Stomach (tissue), 9 donors: ENCODE data around the gene TMEM88. TPM values are rescaled to one million over a fixed set of nuclear protein-coding genes. Genes with fewer than 3 reads are reported as not detected.

Experiments
- DNase-seq, 2 donors: peaks; one replicate each; pipeline versions ENCODE4 v3.0.0 to v3.0.0-alpha.2; 2013 to 2019
- H3K27ac ChIP-seq, 5 donors: fragments of 200-600 bp in 4 of 5; sonication (generic) in 4 of 5; one replicate each; pipeline ENCODE4 v1.5.1; 2013 to 2019; ENCODE audit warnings: mild to moderate bottlenecking in 1 of 5, moderate library complexity in 1 of 5
- H3K27me3 ChIP-seq, 3 donors: fragments of 200-600 bp; sonication (generic); one replicate each; pipeline ENCODE4 v1.5.1; 2017 to 2019; ENCODE audit warnings: mixed run types in 1 of 3
- H3K36me3 ChIP-seq, 4 donors: fragments of 200-600 bp; sonication (generic); 1 replicate in 3 of 4; 2 replicates in 1 of 4; pipeline ENCODE4 v1.5.1; 2016 to 2019
- H3K4me1 ChIP-seq, 4 donors: fragments of 200-600 bp; sonication (generic); one replicate each; pipeline ENCODE4 v1.5.1; 2016 to 2019
- H3K4me3 ChIP-seq, 4 donors: fragments of 200-600 bp; sonication (generic) in 3 of 4; one replicate each; pipeline ENCODE4 v1.5.1; 2016 to 2019; ENCODE audit warnings: mild to moderate bottlenecking in 1 of 4
- H3K9me3 ChIP-seq, 4 donors: fragments of 200-600 bp; sonication (generic); one replicate each; pipeline ENCODE4 v1.5.1; 2016 to 2019
- EP300 ChIP-seq: sonication (generic); formaldehyde crosslinking; IDR thresholded peaks from one replicate; pipeline ENCODE4 v1.6.1; 2017; ENCODE audit warnings: antibody characterized with exemption
- POLR2A ChIP-seq, 4 donors: fragments of 450-650 bp; IDR thresholded peaks; one replicate each; pipeline ENCODE4 v1.6.1; 2016; ENCODE audit warnings: antibody characterized with exemption in 4 of 4, control low read depth in 2 of 4, mild to moderate bottlenecking in 1 of 4, moderate library complexity in 1 of 4
- POLR2AphosphoS5 ChIP-seq, 3 donors: sonication (generic); formaldehyde crosslinking; IDR thresholded peaks; one replicate each; pipeline ENCODE4 v1.6.1; 2016; ENCODE audit warnings: antibody characterized with exemption in 3 of 3
- WGBS, 5 donors: extraction: QIAGEN DNeasy Blood & Tissue Kit in 3 of 5; methylation state at CpG; one replicate each; pipeline versions ENCODE4 v1.1.5 to v1.1.7; 2013 to 2018; 5-methylcytosine and 5-hydroxymethylcytosine counted together
- intact Hi-C: fragments of 100-400 bp; cut with DNase I; formaldehyde crosslinking; loops from one replicate; pipeline ENCODE4 v1.15.1; 2023; ENCODE audit warnings: low total_unique reads
- polyA plus RNA-seq, 3 donors: library from polyadenylated mRNA; stranded (reverse); fragments of 200-250 nt; gene quantifications; one replicate each; pipeline ENCODE4 v1.2.3, GENCODE V29; 2013
- total RNA-seq, 5 donors: library from RNA; depleted of rRNA; stranded (reverse); fragments of >200 nt; gene quantifications; one replicate each; pipeline versions ENCODE4 v1.1.0 to v1.2.3, GENCODE V29; 2014 to 2016
- TF ChIP-seq, protein P1 (sequence below), 7 experiments: fragments of 450-650 bp in 4 of 7; fragments of 200-600 bp in 3 of 7; sonication (generic) in 3 of 7; IDR thresholded peaks; one replicate each; pipeline ENCODE4 v1.5.1; 2016 to 2019; ENCODE audit warnings: antibody characterized with exemption in 7 of 7, control low read depth in 2 of 7, mild to moderate bottlenecking in 1 of 7
- donor health status: healthy with polysubstance abuse.
- donor health status: Bipolar disorder and iron deficiency.
- donor health status: healthy.

The TMEM88 gene
- total and polyA plus RNA-seq, 8 donors = 1.8 to 36.0 (median 10.4) TPM; not detected in 2

DNA sequence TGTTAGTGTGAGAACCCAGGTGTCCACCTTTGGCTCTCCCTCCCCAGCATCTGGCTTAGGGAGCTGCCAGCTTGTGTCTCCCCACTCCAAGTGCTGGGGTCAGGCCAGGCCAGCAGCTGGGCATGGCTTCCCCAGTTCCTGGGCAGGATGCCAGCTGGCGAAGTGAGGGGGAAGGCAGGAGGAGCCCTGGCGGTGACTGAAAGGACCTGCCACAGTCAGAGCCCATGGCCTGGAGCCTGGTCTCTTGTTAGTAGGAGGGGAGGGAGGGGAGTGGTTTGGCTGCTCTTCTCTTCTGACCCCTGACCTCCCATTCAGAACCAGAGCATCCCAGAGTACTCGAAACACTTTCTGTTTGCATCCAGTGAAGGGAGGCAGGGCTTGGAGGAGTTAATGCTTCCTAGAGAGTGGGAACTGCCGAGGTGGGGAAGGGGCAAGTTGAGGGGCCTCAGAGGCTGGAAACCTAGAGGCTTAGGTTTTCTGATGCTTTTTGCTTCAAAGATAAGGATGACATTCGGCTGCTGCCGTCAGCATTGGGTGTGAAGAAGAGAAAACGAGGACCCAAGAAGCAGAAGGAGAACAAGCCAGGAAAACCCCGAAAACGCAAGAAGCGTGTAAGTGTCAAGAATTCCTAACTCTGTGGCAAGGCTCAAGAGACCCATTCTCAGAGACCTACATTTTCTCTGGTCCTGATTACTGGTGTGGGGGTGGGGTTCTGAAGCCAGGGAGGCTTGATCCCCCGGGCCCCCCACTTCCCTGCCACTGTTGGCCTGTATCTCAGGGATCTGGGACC lies 34.5 kb downstream of the TMEM88 start:
- Histone ChIP-seq H3K27ac (peak overlapping the region; percentile 95 to 98 (median 97)), H3K4me3 (peak overlapping the region in 1 of 4 donors; percentile 19), H3K27me3 (no peaks in the 10 kb centered on the region), H3K4me1 (peaks cover 24 to 51% (median 48%) of the 10 kb centered on the region in 4 donors), H3K9me3 (no peaks in the 10 kb centered on the region), H3K36me3 (peaks cover 23 to 46% (median 44%) of the 10 kb centered on the region in 4 donors)
- WGBS, 5 donors = 30 to 37% (median 37%) methylated on average over 11 of the region's 11 CpGs
- TF ChIP-seq EP300 (peak; percentile 41), POLR2A (IDR thresholded peaks at IDR 0.05) (no peak), POLR2AphosphoS5 (IDR thresholded peaks at IDR 0.05) (peak; percentile 85 to 99 (median 97))
- TF ChIP-seq, protein P1, sequence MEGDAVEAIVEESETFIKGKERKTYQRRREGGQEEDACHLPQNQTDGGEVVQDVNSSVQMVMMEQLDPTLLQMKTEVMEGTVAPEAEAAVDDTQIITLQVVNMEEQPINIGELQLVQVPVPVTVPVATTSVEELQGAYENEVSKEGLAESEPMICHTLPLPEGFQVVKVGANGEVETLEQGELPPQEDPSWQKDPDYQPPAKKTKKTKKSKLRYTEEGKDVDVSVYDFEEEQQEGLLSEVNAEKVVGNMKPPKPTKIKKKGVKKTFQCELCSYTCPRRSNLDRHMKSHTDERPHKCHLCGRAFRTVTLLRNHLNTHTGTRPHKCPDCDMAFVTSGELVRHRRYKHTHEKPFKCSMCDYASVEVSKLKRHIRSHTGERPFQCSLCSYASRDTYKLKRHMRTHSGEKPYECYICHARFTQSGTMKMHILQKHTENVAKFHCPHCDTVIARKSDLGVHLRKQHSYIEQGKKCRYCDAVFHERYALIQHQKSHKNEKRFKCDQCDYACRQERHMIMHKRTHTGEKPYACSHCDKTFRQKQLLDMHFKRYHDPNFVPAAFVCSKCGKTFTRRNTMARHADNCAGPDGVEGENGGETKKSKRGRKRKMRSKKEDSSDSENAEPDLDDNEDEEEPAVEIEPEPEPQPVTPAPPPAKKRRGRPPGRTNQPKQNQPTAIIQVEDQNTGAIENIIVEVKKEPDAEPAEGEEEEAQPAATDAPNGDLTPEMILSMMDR (IDR thresholded peaks at IDR 0.05) = peak in 5 of 7 experiments; percentile 60 to 75 (median 65)
- intact Hi-C loops = no loop called here
- peak; percentile 96 to 99 for DNase-seq

DNA sequence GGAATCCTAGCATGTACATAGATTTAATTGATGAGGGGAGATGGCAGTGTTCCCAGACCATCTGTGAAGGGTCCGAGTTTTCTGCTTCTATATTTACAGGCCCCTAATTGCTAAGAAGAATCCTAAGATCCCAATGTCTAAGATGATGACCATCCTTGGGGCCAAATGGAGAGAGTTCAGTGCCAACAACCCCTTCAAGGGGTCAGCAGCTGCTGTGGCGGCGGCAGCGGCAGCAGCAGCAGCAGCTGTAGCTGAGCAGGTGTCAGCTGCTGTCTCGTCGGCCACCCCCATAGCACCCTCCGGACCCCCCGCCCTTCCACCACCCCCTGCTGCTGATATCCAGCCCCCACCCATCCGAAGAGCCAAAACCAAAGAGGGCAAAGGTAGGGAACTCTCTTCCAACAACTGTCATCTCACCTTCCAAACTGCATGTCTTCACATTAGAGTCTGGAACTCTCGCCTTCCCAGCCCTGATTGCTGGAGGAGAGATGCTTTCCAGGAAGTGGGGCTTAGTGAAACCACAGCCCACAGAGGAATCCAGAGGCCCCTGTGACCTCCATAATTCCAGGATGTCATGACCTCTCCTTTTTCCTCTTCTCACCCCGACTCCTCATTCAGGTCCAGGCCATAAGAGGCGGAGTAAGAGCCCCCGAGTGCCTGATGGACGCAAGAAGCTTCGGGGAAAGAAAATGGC lies 38.5 kb downstream of the TMEM88 start:
- H3K9me3 ChIP-seq = no peaks in the 10 kb centered on the region
- WGBS, 5 donors = 77 to 89% (median 85%) methylated on average over 12 to 15 of the region's 15 CpGs
- H3K4me1 ChIP-seq = peaks cover 17 to 34% (median 20%) of the 10 kb centered on the region in 4 donors
- peak in 1 of 2 donors; percentile 53 for DNase-seq
- intact Hi-C loops = loop anchor here (10.0 kb wide), 1 partner anchor 91 kb away; no protein-coding TSS in a partner anchor
- TF ChIP-seq, protein P1 (IDR thresholded peaks at IDR 0.05) = no peak
- TF ChIP-seq EP300 (no peak), POLR2AphosphoS5 (IDR thresholded peaks at IDR 0.05) (no peak), POLR2A (IDR thresholded peaks at IDR 0.05) (no peak)
- no peaks in the 10 kb centered on the region for H3K27me3 ChIP-seq
- peaks cover 52 to 84% (median 83%) of the 10 kb centered on the region in 4 donors for H3K36me3 ChIP-seq
- no peak overlapping the region for H3K4me3 ChIP-seq
- H3K27ac ChIP-seq = no peak overlapping the region

DNA sequence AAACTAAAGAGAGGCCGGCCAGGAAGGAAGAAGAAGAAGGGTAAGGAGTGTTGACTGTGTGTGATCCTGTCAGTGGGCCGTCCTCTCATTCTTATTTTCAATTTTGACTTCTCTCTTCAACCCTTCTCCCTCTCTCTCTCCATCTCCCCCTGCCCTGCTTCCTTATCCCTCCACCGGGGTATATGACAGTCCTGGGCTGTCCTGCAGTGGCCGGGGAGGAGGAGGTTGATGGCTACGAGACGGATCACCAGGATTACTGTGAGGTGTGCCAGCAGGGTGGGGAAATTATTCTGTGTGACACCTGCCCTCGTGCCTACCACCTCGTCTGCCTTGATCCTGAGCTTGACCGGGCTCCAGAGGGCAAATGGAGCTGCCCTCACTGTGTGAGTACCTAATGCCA lies 39.4 kb downstream of the TMEM88 start:
- TF ChIP-seq, protein P1 (IDR thresholded peaks at IDR 0.05) = no peak
- TF ChIP-seq EP300 (no peak), POLR2AphosphoS5 (IDR thresholded peaks at IDR 0.05) (no peak), POLR2A (IDR thresholded peaks at IDR 0.05) (no peak)
- intact Hi-C loops = loop anchor here (10.0 kb wide), 1 partner anchor 91 kb away; no protein-coding TSS in a partner anchor
- peaks cover 61 to 93% (median 92%) of the 10 kb centered on the region in 4 donors for H3K36me3 ChIP-seq

DNA sequence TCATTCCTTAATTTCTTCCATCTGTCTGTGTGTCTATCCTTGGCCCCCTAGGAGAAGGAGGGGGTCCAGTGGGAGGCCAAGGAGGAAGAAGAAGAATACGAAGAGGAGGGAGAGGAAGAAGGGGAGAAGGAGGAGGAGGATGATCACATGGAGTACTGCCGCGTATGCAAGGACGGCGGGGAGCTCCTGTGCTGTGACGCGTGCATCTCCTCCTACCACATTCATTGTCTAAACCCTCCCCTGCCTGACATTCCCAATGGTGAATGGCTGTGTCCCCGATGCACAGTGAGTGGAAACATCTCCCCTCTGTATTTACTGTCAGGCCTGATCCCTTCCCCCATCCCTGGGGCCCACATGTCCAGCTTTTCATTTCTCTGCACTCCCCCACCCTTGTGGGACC lies 40.0 kb downstream of the TMEM88 start:
- TF ChIP-seq EP300 (no peak), POLR2AphosphoS5 (IDR thresholded peaks at IDR 0.05) (no peak), POLR2A (IDR thresholded peaks at IDR 0.05) (no peak)
- TF ChIP-seq, protein P1 (IDR thresholded peaks at IDR 0.05) = no peak
- intact Hi-C loops = loop anchor here (10.0 kb wide), 1 partner anchor 90 kb away; no protein-coding TSS in a partner anchor
- WGBS, 5 donors = 90 to 94% (median 92%) methylated on average over 8 of the region's 8 CpGs
- H3K27me3 ChIP-seq = no peaks in the 10 kb centered on the region
- no peak for DNase-seq
- peaks cover 2 to 19% (median 4%) of the 10 kb centered on the region in 4 donors for H3K4me1 ChIP-seq
- peaks cover 68 to 97% (median 96%) of the 10 kb centered on the region in 4 donors for H3K36me3 ChIP-seq
- no peak overlapping the region for H3K4me3 ChIP-seq
- H3K27ac ChIP-seq = no peak overlapping the region
- no peaks in the 10 kb centered on the region for H3K9me3 ChIP-seq

More for the DNA sequence above, 39.4 kb downstream of the TMEM88 start:
- Histone ChIP-seq H3K27ac (no peak overlapping the region), H3K27me3 (no peaks in the 10 kb centered on the region), H3K4me3 (no peak overlapping the region), H3K9me3 (no peaks in the 10 kb centered on the region), H3K4me1 (peaks cover 8 to 26% (median 11%) of the 10 kb centered on the region in 4 donors)
- no peak for DNase-seq
- WGBS, 5 donors = 90 to 94% (median 92%) methylated on average over 9 of the region's 9 CpGs
